ENCODE data around the gene RAG1.

GRCh38 chr11:36588099-36588498 is 20.3 kb downstream of the RAG1 start:
- TF ChIP-seq, protein P1, sequence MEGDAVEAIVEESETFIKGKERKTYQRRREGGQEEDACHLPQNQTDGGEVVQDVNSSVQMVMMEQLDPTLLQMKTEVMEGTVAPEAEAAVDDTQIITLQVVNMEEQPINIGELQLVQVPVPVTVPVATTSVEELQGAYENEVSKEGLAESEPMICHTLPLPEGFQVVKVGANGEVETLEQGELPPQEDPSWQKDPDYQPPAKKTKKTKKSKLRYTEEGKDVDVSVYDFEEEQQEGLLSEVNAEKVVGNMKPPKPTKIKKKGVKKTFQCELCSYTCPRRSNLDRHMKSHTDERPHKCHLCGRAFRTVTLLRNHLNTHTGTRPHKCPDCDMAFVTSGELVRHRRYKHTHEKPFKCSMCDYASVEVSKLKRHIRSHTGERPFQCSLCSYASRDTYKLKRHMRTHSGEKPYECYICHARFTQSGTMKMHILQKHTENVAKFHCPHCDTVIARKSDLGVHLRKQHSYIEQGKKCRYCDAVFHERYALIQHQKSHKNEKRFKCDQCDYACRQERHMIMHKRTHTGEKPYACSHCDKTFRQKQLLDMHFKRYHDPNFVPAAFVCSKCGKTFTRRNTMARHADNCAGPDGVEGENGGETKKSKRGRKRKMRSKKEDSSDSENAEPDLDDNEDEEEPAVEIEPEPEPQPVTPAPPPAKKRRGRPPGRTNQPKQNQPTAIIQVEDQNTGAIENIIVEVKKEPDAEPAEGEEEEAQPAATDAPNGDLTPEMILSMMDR (IDR thresholded peaks at IDR 0.05), result no peak
- TF ChIP-seq POLR2A (IDR thresholded peaks at IDR 0.05), result no peak

Data from thyroid gland (tissue), 4 donors.